CD4-positive, alpha-beta T cell treated with Interleukin-4 for 1 hour (primary cell): ENCODE data around the gene AGAP1.

Experiments used
- DNase-seq, 2 donors: peaks; one replicate each; pipeline ENCODE4 v3.0.0-alpha.2; 2020 to 2022

The AGAP1 gene

GRCh38 chr2:235534678-235535422 lies 41.0 kb downstream of the AGAP1 start:
- no peak for DNase-seq

GRCh38 chr2:235535423-235536130 lies 41.7 kb downstream of the AGAP1 start:
- no peak for DNase-seq

- no peak for DNase-seq
Measured at GRCh38 chr2:235536711-235537110, 42.9 kb downstream of the AGAP1 start.

- no peak for DNase-seq
Measured at GRCh38 chr2:235537186-235537585, 43.3 kb downstream of the AGAP1 start.

- DNase-seq: no peak
Measured at GRCh38 chr2:235537587-235537986, 43.7 kb downstream of the AGAP1 start.

GRCh38 chr2:235538144-235538639 lies 44.3 kb downstream of the AGAP1 start:
- DNase-seq: no peak

DNA sequence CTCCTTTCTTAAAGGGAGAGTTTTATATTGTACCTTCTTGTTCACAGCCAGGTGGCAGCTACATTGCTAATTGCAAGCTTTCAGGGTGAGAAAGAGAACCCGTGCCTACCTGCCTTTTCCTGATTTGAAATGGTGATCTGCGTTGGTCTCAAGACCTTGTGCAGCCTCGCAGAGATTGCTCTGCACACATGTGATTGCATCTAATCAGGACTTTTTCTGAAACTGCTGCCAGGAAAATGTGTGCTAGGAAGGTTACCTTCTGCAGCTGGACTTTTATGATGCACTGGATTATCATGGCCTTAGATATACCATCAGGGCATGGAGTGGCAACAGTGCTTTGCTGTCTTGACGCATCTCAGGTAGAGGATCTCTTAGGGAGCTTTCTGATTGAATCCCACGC lies 45.1 kb downstream of the AGAP1 start:
- DNase-seq: no peak

GRCh38 chr2:235539773-235540172 lies 45.9 kb downstream of the AGAP1 start:
- no peak for DNase-seq

DNA sequence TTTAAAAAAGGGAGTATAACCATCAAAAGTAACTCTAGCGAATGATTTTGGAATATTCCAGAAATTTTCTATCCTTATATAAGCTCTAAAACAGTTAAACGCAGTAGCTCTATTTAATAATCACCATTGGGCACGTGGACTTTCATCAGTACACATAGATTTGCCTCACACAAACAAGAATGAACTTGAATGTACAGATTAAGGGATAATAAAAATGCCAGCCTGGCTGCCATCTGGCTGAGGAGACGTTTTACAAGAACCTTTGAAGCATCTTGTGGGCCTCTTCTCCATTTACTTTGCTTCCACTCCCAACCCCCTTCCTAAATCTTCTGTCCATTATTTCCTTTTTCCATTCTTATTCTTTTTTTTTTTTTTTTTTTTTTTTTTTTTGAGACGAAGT lies 47.2 kb downstream of the AGAP1 start:
- DNase-seq: no peak

GRCh38 chr2:235541838-235542549 lies 48.2 kb downstream of the AGAP1 start:
- no peak for DNase-seq

DNA sequence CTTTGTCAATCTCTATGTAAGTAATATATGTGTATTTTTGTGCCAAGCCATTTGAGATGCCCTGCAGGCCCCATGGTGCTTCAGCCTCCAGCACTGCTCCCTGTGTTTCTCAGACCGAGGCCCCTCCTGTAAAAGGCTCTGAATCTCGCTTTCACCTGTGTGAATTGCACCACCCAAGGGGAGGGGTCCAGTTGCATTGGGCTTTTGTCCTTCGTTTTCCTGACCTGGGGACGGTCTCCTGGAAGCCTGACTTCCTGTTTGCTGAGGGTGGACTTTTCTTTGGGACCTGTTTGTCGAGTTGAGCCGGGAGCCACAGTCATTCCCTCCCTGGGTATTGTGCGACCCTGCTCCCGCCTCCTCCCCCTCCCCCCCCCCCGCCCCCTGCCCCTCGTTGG lies 48.9 kb downstream of the AGAP1 start:
- DNase-seq: no peak

GRCh38 chr2:235543128-235543750 lies 49.4 kb downstream of the AGAP1 start:
- DNase-seq: no peak

DNA sequence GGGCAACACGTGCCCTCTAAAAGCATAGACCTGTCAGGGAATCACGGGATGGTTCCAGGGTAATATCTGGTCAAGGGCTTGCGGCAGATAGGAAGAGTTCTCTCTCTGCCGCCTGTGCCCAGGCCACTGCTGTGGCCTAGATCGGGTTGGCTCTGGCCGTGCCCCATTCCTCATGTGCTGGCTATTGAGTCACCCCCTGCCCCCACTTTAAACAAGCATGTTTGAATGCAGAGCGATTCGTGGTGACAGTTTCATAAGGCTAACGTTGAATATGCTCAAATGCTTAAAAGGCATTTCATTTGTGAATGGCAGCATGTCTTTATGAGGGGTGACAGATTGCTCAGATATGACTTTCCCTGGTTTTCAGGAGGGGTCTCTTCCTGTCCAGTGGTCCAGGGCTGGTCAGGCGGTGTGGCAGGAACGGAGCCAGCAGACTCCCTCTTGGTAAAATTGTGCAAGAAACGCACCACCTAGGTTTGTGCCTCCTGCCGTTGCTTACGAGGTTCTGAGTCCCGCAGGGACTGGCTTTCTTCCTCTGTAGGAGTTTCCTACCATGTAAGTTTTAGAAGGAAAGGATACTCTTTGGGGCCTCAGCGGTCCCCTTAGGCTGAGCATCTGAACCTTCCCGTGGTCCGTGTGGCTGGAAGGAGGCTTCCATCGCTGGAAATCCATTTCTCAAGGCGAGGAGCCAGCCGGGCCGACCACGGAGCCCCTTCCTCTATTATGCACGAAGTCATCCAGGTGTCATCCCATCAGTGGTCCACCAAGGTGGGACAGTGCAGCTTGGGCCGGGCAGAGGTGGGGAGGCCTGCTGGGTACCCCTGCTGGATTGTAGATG lies 50.2 kb downstream of the AGAP1 start:
- DNase-seq: no peak

DNA sequence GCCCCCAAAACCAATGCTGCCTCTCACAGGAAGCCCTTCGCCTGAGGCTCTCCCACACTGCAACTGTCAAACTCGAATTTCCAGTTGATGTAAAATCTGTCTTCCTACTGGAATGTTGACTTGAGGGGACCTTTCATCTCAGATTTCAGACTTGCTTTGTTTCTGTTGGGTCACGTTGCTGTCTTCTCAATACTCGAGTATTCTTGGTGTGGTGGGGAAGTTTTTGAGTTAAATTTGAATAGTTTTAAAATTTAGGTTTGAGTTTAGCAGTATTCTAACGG lies 50.8 kb downstream of the AGAP1 start:
- no peak for DNase-seq

- DNase-seq: no peak
Measured at GRCh38 chr2:235545339-235546150, 51.7 kb downstream of the AGAP1 start.

DNA sequence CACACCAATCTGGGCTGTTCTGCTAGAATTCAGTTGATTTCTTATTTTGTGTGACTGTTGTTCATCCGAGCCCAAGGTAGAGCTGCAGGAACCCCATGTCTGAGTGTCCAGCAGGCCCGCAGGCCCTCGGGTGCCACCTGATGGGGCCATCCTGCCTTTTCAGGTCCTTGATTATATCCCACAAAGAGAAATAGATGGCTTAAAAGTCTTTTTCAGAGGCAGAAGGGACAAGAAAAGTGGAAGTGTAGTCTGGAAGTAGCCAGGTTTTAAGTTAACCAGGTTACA lies 52.2 kb downstream of the AGAP1 start:
- DNase-seq: no peak

GRCh38 chr2:235546436-235546835 lies 52.6 kb downstream of the AGAP1 start:
- no peak for DNase-seq

GRCh38 chr2:235549735-235550377 lies 56.0 kb downstream of the AGAP1 start:
- no peak for DNase-seq

- DNase-seq: no peak
Measured at GRCh38 chr2:235550378-235550760, 56.5 kb downstream of the AGAP1 start.

- no peak for DNase-seq
Measured at GRCh38 chr2:235550946-235551345, 57.1 kb downstream of the AGAP1 start.

DNA sequence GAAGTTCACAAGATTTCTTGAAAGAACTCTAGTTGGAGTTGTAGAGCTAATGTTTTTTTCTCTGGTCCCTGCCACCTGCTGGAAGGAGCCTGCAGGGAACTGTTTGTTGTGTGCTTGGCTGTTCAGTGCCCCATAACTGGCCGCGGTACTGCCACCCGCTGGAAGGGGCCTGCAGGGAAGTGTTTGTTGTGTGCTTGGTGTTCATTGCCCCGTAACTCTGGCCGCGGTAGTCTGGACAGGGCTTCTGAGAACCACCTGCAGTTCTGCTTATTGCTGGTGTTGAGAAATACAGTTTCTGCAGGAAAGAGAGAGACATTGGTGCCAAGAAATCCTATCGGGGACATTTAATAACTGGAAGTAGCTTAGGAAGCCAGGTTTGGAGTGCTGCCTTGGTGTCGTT lies 58.1 kb downstream of the AGAP1 start:
- no peak for DNase-seq
